Tibial artery (tissue), 4 donors: ENCODE measurements around the gene C14orf132.

Experiments used
- DNase-seq, 2 donors: peaks; one replicate each; pipeline ENCODE4 v3.0.0-alpha.2; 2019
- H3K27ac ChIP-seq, 2 donors: fragments of 200-600 bp; sonication (generic) in 1 of 2; 1 replicate in 1 of 2; 2 replicates in 1 of 2; pipeline ENCODE4 v1.5.1; 2018 to 2019; ENCODE audit warnings: mild to moderate bottlenecking in 1 of 2
- H3K27me3 ChIP-seq, 2 donors: fragments of 200-600 bp; sonication (generic) in 1 of 2; one replicate each; pipeline versions ENCODE4 v1.5.1 to v1.6.0; 2016 to 2019
- H3K36me3 ChIP-seq, 3 donors: fragments of 200-600 bp; sonication (generic) in 2 of 3; one replicate each; pipeline ENCODE4 v1.5.1; 2016 to 2019; ENCODE audit warnings: mild to moderate bottlenecking in 2 of 3
- H3K4me1 ChIP-seq, 4 donors: fragments of 200-600 bp; sonication (generic) in 2 of 4; 1 replicate in 3 of 4; 2 replicates in 1 of 4; pipeline ENCODE4 v1.5.1; 2016 to 2019
- H3K4me3 ChIP-seq, 2 donors: fragments of 200-600 bp; sonication (generic) in 1 of 2; 1 replicate in 1 of 2; 2 replicates in 1 of 2; pipeline ENCODE4 v1.5.1; 2018 to 2019; ENCODE audit warnings: mild to moderate bottlenecking in 2 of 2
- H3K9me3 ChIP-seq, 3 donors: fragments of 200-600 bp; sonication (generic) in 1 of 3; one replicate each; pipeline ENCODE4 v1.5.1; 2016 to 2019
- CTCF ChIP-seq, 2 experiments: fragments of 200-600 bp in 1 of 2; fragments of 450-650 bp in 1 of 2; IDR thresholded peaks; one replicate each; pipeline ENCODE4 v1.5.1; 2017 to 2019; ENCODE audit warnings: antibody characterized with exemption in 2 of 2, mild to moderate bottlenecking in 1 of 2, moderate library complexity in 1 of 2
- intact Hi-C: fragments of 100-400 bp; cut with DNase I; formaldehyde crosslinking; loops from one replicate; pipeline ENCODE4 v1.15.0; 2023; ENCODE audit warnings: low total_unique reads

The C14orf132 gene

GRCh38 chr14:96126783-96127271 lies 87.7 kb downstream of the C14orf132 start:
- no peak for DNase-seq
- TF ChIP-seq CTCF (IDR thresholded peaks at IDR 0.05), result no peak
- no peaks in the 10 kb centered on the region for H3K4me1 ChIP-seq
- H3K27ac ChIP-seq, result no peak overlapping the region
- no peaks in the 10 kb centered on the region for H3K36me3 ChIP-seq
- H3K9me3 ChIP-seq, result no peaks in the 10 kb centered on the region
- intact Hi-C loops, result no loop called here
- no peak overlapping the region for H3K4me3 ChIP-seq
- peaks cover 0 to 7% of the 10 kb centered on the region in 2 donors for H3K27me3 ChIP-seq

GRCh38 chr14:96129128-96129736 lies 90.1 kb downstream of the C14orf132 start:
- Histone ChIP-seq H3K9me3 (no peaks in the 10 kb centered on the region), H3K27ac (no peak overlapping the region), H3K27me3 (peaks cover 0 to 7% of the 10 kb centered on the region in 2 donors), H3K36me3 (no peaks in the 10 kb centered on the region), H3K4me1 (no peaks in the 10 kb centered on the region), H3K4me3 (no peak overlapping the region)
- no peak for DNase-seq
- TF ChIP-seq CTCF (IDR thresholded peaks at IDR 0.05), result no peak
- intact Hi-C loops, result no loop called here

GRCh38 chr14:96130391-96130790 lies 91.2 kb downstream of the C14orf132 start:
- TF ChIP-seq CTCF (IDR thresholded peaks at IDR 0.05), result no peak
- intact Hi-C loops, result no loop called here
- no peak for DNase-seq
- H3K4me1 ChIP-seq, result no peaks in the 10 kb centered on the region
- no peaks in the 10 kb centered on the region for H3K9me3 ChIP-seq
- H3K36me3 ChIP-seq, result no peaks in the 10 kb centered on the region
- no peak overlapping the region for H3K27ac ChIP-seq
- no peak overlapping the region for H3K4me3 ChIP-seq
- H3K27me3 ChIP-seq, result peaks cover 0 to 7% of the 10 kb centered on the region in 2 donors

- intact Hi-C loops, result no loop called here
- no peak overlapping the region for H3K4me3 ChIP-seq
- no peak overlapping the region for H3K27ac ChIP-seq
- peaks cover 0 to 7% of the 10 kb centered on the region in 2 donors for H3K27me3 ChIP-seq
- TF ChIP-seq CTCF (IDR thresholded peaks at IDR 0.05), result no peak
- no peaks in the 10 kb centered on the region for H3K9me3 ChIP-seq
- H3K4me1 ChIP-seq, result no peaks in the 10 kb centered on the region
- no peak for DNase-seq
- H3K36me3 ChIP-seq, result no peaks in the 10 kb centered on the region
Observed at GRCh38 chr14:96130854-96131253, 91.7 kb downstream of the C14orf132 start.

DNA sequence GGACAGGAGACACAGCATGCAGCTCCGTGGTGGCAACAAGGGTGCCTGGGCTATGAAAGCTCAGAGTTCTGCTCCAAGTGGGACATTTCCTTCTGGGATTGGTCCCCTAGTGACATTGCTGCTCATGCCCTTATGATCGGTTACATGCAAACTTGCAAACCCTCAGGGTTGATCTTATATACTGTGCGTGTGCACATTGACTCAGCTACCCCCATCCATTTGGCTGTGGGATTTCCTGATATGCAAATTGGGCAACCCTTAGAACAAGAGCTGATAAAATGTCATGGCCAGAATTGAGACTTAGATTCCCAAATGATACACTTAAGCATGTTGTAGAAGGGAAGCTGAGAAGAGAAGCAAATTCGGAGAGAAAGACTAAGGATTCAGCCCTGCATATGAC lies 92.7 kb downstream of the C14orf132 start:
- TF ChIP-seq CTCF (IDR thresholded peaks at IDR 0.05), result no peak
- no peaks in the 10 kb centered on the region for H3K36me3 ChIP-seq
- H3K9me3 ChIP-seq, result no peaks in the 10 kb centered on the region
- no peak for DNase-seq
- intact Hi-C loops, result no loop called here
- H3K4me3 ChIP-seq, result no peak overlapping the region
- H3K27me3 ChIP-seq, result peaks cover 0 to 7% of the 10 kb centered on the region in 2 donors
- no peak overlapping the region for H3K27ac ChIP-seq
- no peaks in the 10 kb centered on the region for H3K4me1 ChIP-seq
